OCI-LY7 (cell line): ENCODE data around the gene GLI3.

Source experiments
- EZH2phosphoT487 ChIP-seq: fragments of 200-600 bp; sonication (generic); IDR thresholded peaks from 2 replicates; pipeline ENCODE4 v1.6.1; 2018; ENCODE audit warnings: low read depth, borderline replicate concordance, mild to moderate bottlenecking, mixed run types, antibody characterized with exemption, low read length, moderate library complexity, mixed read lengths
- TF ChIP-seq, protein P1 (sequence below): fragments of 200-600 bp; sonication (generic); conservative IDR thresholded peaks from 2 replicates; pipeline ENCODE4 v1.5.1; 2014; ENCODE audit warnings: mild to moderate bottlenecking, antibody characterized with exemption, low read length, moderate library complexity, mixed read lengths

DNA sequence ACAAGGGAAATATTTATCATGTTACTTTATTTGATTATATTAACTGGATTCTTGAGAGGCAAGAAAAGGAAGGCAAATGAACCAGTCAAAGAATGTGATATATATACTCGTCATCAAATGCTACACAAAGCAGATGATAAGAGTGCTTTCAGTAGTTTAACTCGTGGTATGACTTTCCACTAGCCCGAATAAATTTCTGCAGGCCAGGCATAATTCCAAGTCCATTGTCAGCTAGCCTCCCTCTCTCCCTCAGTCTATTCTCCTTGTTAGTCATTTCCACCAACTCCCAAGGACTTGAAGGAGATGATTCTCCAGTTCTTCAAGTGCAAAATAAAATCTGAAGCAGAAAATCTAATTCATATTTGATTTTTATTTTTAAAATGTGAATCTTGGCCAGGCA, 190.5 kb downstream of the GLI3 start:
- TF ChIP-seq, protein P1, sequence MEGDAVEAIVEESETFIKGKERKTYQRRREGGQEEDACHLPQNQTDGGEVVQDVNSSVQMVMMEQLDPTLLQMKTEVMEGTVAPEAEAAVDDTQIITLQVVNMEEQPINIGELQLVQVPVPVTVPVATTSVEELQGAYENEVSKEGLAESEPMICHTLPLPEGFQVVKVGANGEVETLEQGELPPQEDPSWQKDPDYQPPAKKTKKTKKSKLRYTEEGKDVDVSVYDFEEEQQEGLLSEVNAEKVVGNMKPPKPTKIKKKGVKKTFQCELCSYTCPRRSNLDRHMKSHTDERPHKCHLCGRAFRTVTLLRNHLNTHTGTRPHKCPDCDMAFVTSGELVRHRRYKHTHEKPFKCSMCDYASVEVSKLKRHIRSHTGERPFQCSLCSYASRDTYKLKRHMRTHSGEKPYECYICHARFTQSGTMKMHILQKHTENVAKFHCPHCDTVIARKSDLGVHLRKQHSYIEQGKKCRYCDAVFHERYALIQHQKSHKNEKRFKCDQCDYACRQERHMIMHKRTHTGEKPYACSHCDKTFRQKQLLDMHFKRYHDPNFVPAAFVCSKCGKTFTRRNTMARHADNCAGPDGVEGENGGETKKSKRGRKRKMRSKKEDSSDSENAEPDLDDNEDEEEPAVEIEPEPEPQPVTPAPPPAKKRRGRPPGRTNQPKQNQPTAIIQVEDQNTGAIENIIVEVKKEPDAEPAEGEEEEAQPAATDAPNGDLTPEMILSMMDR, result no peak
- no peak for TF ChIP-seq EZH2phosphoT487
